ENCODE results near the gene PSME2.

DNA sequence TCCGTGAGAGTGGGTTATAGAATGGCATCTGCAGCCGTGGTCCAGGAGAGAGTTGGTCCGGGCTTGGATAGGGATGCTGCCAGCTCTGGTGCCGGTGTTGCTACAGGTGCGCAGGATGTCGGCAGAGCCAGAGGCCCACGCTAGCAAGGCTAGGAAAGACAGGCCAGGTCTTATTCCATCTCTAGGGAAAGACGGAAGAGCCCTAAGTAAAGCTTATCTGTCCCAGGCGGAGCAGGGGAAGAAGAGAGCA is 10.9 kb downstream of the PSME2 start:
- TF ChIP-seq, protein P1, sequence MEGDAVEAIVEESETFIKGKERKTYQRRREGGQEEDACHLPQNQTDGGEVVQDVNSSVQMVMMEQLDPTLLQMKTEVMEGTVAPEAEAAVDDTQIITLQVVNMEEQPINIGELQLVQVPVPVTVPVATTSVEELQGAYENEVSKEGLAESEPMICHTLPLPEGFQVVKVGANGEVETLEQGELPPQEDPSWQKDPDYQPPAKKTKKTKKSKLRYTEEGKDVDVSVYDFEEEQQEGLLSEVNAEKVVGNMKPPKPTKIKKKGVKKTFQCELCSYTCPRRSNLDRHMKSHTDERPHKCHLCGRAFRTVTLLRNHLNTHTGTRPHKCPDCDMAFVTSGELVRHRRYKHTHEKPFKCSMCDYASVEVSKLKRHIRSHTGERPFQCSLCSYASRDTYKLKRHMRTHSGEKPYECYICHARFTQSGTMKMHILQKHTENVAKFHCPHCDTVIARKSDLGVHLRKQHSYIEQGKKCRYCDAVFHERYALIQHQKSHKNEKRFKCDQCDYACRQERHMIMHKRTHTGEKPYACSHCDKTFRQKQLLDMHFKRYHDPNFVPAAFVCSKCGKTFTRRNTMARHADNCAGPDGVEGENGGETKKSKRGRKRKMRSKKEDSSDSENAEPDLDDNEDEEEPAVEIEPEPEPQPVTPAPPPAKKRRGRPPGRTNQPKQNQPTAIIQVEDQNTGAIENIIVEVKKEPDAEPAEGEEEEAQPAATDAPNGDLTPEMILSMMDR (conservative IDR thresholded peaks at IDR 0.05): no peak
- TF ChIP-seq EZH2 (IDR thresholded peaks at IDR 0.05; ENCODE audit: low read depth): no peak
